Neural progenitor cell (in vitro differentiated cells): Measurements from ENCODE around the gene CYP4F12. TPM values are rescaled to one million over a fixed set of nuclear protein-coding genes. Genes with fewer than 3 reads are reported as not detected.

Source experiments
- DNase-seq: peaks from one replicate; pipeline ENCODE4 v3.0.0-alpha.2; 2016; ENCODE audit warnings: low spot score
- H2AFZ ChIP-seq: fragments of 200-600 bp; sonication (generic); replicated peaks from 2 replicates; pipeline ENCODE4 v1.6.1; 2016; ENCODE audit warnings: antibody characterized with exemption
- H3F3A ChIP-seq: fragments of 200-600 bp; sonication (generic); 2 replicates; pipeline ENCODE4 v1.6.1; 2016; ENCODE audit warnings: antibody characterized with exemption, low read depth
- H3K27ac ChIP-seq: fragments of 200-600 bp; sonication (generic); 2 replicates; pipeline ENCODE4 v1.5.1; 2016; ENCODE audit warnings: mild to moderate bottlenecking
- H3K27me3 ChIP-seq: fragments of 200-600 bp; sonication (generic); 2 replicates; pipeline ENCODE4 v1.6.1; 2016; ENCODE audit warnings: mild to moderate bottlenecking, moderate library complexity
- H3K36me3 ChIP-seq: fragments of 200-600 bp; sonication (generic); 2 replicates; pipeline ENCODE4 v1.5.1; 2016
- H3K4me1 ChIP-seq: fragments of 200-600 bp; sonication (generic); 2 replicates; pipeline ENCODE4 v1.6.1; 2016; ENCODE audit warnings: mixed run types
- H3K4me2 ChIP-seq: fragments of 200-600 bp; sonication (generic); 2 replicates; pipeline ENCODE4 v1.6.1; 2016
- H3K4me3 ChIP-seq: fragments of 200-600 bp; sonication (generic); 2 replicates; pipeline ENCODE4 v1.5.1; 2016
- H3K79me2 ChIP-seq: fragments of 200-600 bp; sonication (generic); 2 replicates; pipeline ENCODE4 v1.6.1; 2016; ENCODE audit warnings: low read depth
- H3K9ac ChIP-seq: fragments of 200-600 bp; sonication (generic); 2 replicates; pipeline ENCODE4 v1.6.1; 2016
- H3K9me3 ChIP-seq: fragments of 200-600 bp; sonication (generic); 2 replicates; pipeline ENCODE4 v1.5.1; 2016; ENCODE audit warnings: low read depth
- H4K20me1 ChIP-seq: fragments of 200-600 bp; sonication (generic); 2 replicates; pipeline ENCODE4 v1.6.1; 2016; ENCODE audit warnings: low read depth
- H3K27ac Mint-ChIP-seq: 3 replicates; pipeline ENCODE4 v1.8.0; 2021; ENCODE audit warnings: mixed read lengths
- H3K27me3 Mint-ChIP-seq: 2 replicates; pipeline ENCODE4 v1.8.0; 2022; ENCODE audit warnings: low read depth, mild to moderate bottlenecking, inconsistent platforms, moderate library complexity, mixed read lengths; ENCODE audit not compliant: insufficient read depth
- H3K36me3 Mint-ChIP-seq: 3 replicates; pipeline ENCODE4 v1.8.0; 2021; ENCODE audit warnings: mixed read lengths
- H3K4me1 Mint-ChIP-seq: 3 replicates; pipeline ENCODE4 v1.8.0; 2021; ENCODE audit warnings: mixed read lengths
- H3K4me3 Mint-ChIP-seq: 3 replicates; pipeline ENCODE4 v1.8.0; 2021; ENCODE audit warnings: mild to moderate bottlenecking, moderate library complexity, mixed read lengths
- H3K9me3 Mint-ChIP-seq: 3 replicates; pipeline ENCODE4 v1.8.0; 2020; ENCODE audit warnings: mixed read lengths
- CTCF ChIP-seq: fragments of 200-600 bp; sonication (generic); IDR thresholded peaks from 2 replicates; pipeline ENCODE4 v1.5.1; 2017; ENCODE audit warnings: antibody characterized with exemption, mild to moderate bottlenecking
- EZH2 ChIP-seq: fragments of 200-600 bp; sonication (generic); IDR thresholded peaks from 2 replicates; pipeline ENCODE4 v1.6.1; 2017; ENCODE audit warnings: antibody characterized with exemption, mild to moderate bottlenecking, moderate library complexity
- EZH2phosphoT487 ChIP-seq: fragments of 200-600 bp; sonication (generic); IDR thresholded peaks from 2 replicates; pipeline ENCODE4 v1.6.1; 2017; ENCODE audit warnings: antibody characterized with exemption
- total RNA-seq: library from RNA; depleted of rRNA; stranded (reverse); fragments of >200 nt; gene quantifications from 2 replicates; pipeline ENCODE4 v1.2.3, GENCODE V29; 2015; ENCODE audit warnings: low replicate concordance

The CYP4F12 gene
- total RNA-seq, 1 donor from 2014 or later = not detected

- no peaks in the 10 kb centered on the region for H3K36me3 ChIP-seq
- H3F3A ChIP-seq = no peaks in the 10 kb centered on the region
- DNase-seq = no peak
- no peak overlapping the region for H3K4me3 ChIP-seq
- no peaks in the 10 kb centered on the region for H3K79me2 ChIP-seq
- no peaks in the 10 kb centered on the region for H3K36me3 Mint-ChIP-seq
- H3K27ac Mint-ChIP-seq = no peak overlapping the region
- no peak overlapping the region for H3K27ac ChIP-seq
- no peaks in the 10 kb centered on the region for H3K4me1 Mint-ChIP-seq
- TF ChIP-seq EZH2 = no peak
- no peak for TF ChIP-seq CTCF
- no peak for TF ChIP-seq EZH2phosphoT487
- no peak overlapping the region for H3K4me3 Mint-ChIP-seq
- H2AFZ ChIP-seq = no peak overlapping the region
- H4K20me1 ChIP-seq = no peaks in the 10 kb centered on the region
- H3K27me3 Mint-ChIP-seq = no peaks in the 10 kb centered on the region
- no peak overlapping the region for H3K9ac ChIP-seq
- H3K9me3 ChIP-seq = no peaks in the 10 kb centered on the region
- no peak overlapping the region for H3K4me2 ChIP-seq
- H3K4me1 ChIP-seq = no peaks in the 10 kb centered on the region
- peaks cover 29% of the 10 kb centered on the region for H3K9me3 Mint-ChIP-seq
- H3K27me3 ChIP-seq = no peaks in the 10 kb centered on the region
Observed at GRCh38 chr19:15730538-15730937, 57.7 kb downstream of the CYP4F12 start.

DNA sequence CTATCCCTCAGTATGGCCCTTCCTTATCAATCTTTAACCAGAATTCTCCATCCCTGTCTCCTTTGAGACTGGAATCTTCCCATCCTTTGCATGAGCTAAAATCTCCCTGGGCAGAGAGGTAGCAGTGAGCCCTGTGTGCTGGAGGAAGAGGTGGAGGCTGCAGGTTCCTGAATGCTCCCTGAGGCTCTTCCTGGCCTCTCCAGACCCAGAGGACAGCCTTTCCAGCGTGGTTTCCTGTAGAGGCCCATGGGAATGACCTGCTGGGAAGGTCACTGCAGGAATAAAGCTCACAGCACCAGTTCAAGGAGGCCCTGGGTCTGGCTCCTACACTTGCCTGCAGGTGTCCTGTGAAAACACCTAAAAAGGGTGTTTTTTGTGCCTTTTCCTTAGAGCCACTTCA lies 59.5 kb downstream of the CYP4F12 start:
- Histone ChIP-seq H3K79me2 (no peaks in the 10 kb centered on the region), H3K4me2 (no peak overlapping the region), H3K4me3 (no peak overlapping the region), H3K36me3 (no peaks in the 10 kb centered on the region), H4K20me1 (no peaks in the 10 kb centered on the region), H3K27ac (no peak overlapping the region), H3K4me1 (no peaks in the 10 kb centered on the region), H3K27me3 (no peaks in the 10 kb centered on the region), H2AFZ (no peak overlapping the region), H3F3A (no peaks in the 10 kb centered on the region), H3K9ac (no peak overlapping the region), H3K9me3 (no peaks in the 10 kb centered on the region)
- no peak for DNase-seq
- no peaks in the 10 kb centered on the region for H3K36me3 Mint-ChIP-seq
- H3K9me3 Mint-ChIP-seq = peaks cover 17% of the 10 kb centered on the region
- H3K4me3 Mint-ChIP-seq = no peak overlapping the region
- TF ChIP-seq CTCF = no peak
- TF ChIP-seq EZH2 = no peak
- TF ChIP-seq EZH2phosphoT487 = no peak
- no peak overlapping the region for H3K27ac Mint-ChIP-seq
- no peaks in the 10 kb centered on the region for H3K27me3 Mint-ChIP-seq
- no peaks in the 10 kb centered on the region for H3K4me1 Mint-ChIP-seq

- Histone ChIP-seq H3K4me1 (no peaks in the 10 kb centered on the region), H2AFZ (no peak overlapping the region), H3K4me3 (no peak overlapping the region), H3K9ac (no peak overlapping the region), H3K36me3 (no peaks in the 10 kb centered on the region), H3F3A (no peaks in the 10 kb centered on the region), H3K4me2 (no peak overlapping the region), H3K79me2 (no peaks in the 10 kb centered on the region), H4K20me1 (no peaks in the 10 kb centered on the region), H3K9me3 (peaks cover 4% of the 10 kb centered on the region), H3K27me3 (no peaks in the 10 kb centered on the region), H3K27ac (no peak overlapping the region)
- peaks cover 7% of the 10 kb centered on the region for H3K9me3 Mint-ChIP-seq
- H3K4me3 Mint-ChIP-seq = no peak overlapping the region
- no peaks in the 10 kb centered on the region for H3K36me3 Mint-ChIP-seq
- no peaks in the 10 kb centered on the region for H3K4me1 Mint-ChIP-seq
- DNase-seq = no peak
- no peaks in the 10 kb centered on the region for H3K27me3 Mint-ChIP-seq
- TF ChIP-seq EZH2phosphoT487 (no peak), EZH2 (no peak), CTCF (no peak)
- no peak overlapping the region for H3K27ac Mint-ChIP-seq
Observed at GRCh38 chr19:15733895-15734294, 61.0 kb downstream of the CYP4F12 start.

- Mint-ChIP-seq H3K36me3 (no peaks in the 10 kb centered on the region), H3K4me1 (no peaks in the 10 kb centered on the region), H3K27ac (no peak within 1 kb of the TSS), H3K9me3 (peaks cover 13% of the 10 kb centered on the region), H3K27me3 (peaks cover 2% of the 10 kb centered on the region), H3K4me3 (no peak within 1 kb of the TSS)
- Histone ChIP-seq H4K20me1 (no peaks in the 10 kb centered on the region), H3K9ac (no peak within 1 kb of the TSS), H3F3A (no peaks in the 10 kb centered on the region), H3K79me2 (no peaks in the 10 kb centered on the region), H3K27ac (no peak within 1 kb of the TSS), H3K27me3 (no peaks in the 10 kb centered on the region), H3K9me3 (peaks cover 15% of the 10 kb centered on the region), H3K4me1 (no peaks in the 10 kb centered on the region), H3K4me3 (no peak within 1 kb of the TSS), H3K4me2 (no peak within 1 kb of the TSS), H2AFZ (no peak within 1 kb of the TSS), H3K36me3 (no peaks in the 10 kb centered on the region)
- TF ChIP-seq EZH2phosphoT487 (no peak), CTCF (no peak), EZH2 (no peak)
- DNase-seq = no peak
Observed at GRCh38 chr19:15737722-15738121, 64.8 kb downstream of the CYP4F12 start, which contains the start of gene OR10H3. Gene OR10H3, plus strand, starts transcription at chr19:15737985. Its CDS starts 3,408 bp downstream, at chr19:15741393.
